Activated T-helper 1 cell treated with anti-CD3 and anti-CD28 coated beads, Interleukin-12 subunit alpha, Interleukin-12 subunit beta, Interleukin-2, Interleukin-4 antibody, amounts not matched to agents 30 ng/mL and 10 ng/mL and 1 ng/mL, durations not matched to agents 14 hours and 24 hours and 36 hours (primary cell): Measurements from ENCODE around the gene KCTD21. TPM values are rescaled to one million over a fixed set of nuclear protein-coding genes. Genes with fewer than 3 reads are reported as not detected.

ENCODE experiments used
- DNase-seq: peaks from one replicate; pipeline ENCODE4 v3.0.0; 2021; ENCODE audit warnings: low spot score
- H3K27ac Mint-ChIP-seq: one replicate; pipeline ENCODE4 v1.8.0; 2021; ENCODE audit warnings: mild to moderate bottlenecking, mixed read lengths
- H3K27me3 Mint-ChIP-seq: one replicate; pipeline ENCODE4 v1.8.0; 2022; ENCODE audit warnings: mild to moderate bottlenecking, moderate library complexity, mixed read lengths; ENCODE audit not compliant: insufficient read depth
- H3K36me3 Mint-ChIP-seq: one replicate; pipeline ENCODE4 v1.8.0; 2021; ENCODE audit warnings: low read depth, mixed read lengths
- H3K4me1 Mint-ChIP-seq: one replicate; pipeline ENCODE4 v1.8.0; 2021; ENCODE audit warnings: low read depth, mixed read lengths
- H3K4me3 Mint-ChIP-seq: one replicate; pipeline ENCODE4 v1.8.0; 2021; ENCODE audit warnings: mild to moderate bottlenecking, moderate library complexity, mixed read lengths
- H3K9me3 Mint-ChIP-seq: one replicate; pipeline ENCODE4 v1.8.0; 2021; ENCODE audit warnings: mixed read lengths
- intact Hi-C: fragments of 100-400 bp; cut with micrococcal nuclease; formaldehyde crosslinking; loops from one replicate; pipeline ENCODE4 v1.15.1; 2024
- total RNA-seq: library from RNA; stranded (reverse); gene quantifications from 2 replicates; pipeline ENCODE4 v1.2.3, GENCODE V29; 2022

The KCTD21 gene
- total RNA-seq, 1 donor from 2014 or later: 10.7 TPM

- Mint-ChIP-seq H3K36me3 (no peaks in the 10 kb centered on the region), H3K27me3 (no peaks in the 10 kb centered on the region), H3K4me1 (no peaks in the 10 kb centered on the region), H3K9me3 (no peaks in the 10 kb centered on the region), H3K27ac (no peak overlapping the region), H3K4me3 (no peak overlapping the region)
- intact Hi-C loops: no loop called here
- no peak for DNase-seq
These were observed 37.7 kb downstream of the KCTD21 start for GRCh38 chr11:78150754-78151153.

DNA sequence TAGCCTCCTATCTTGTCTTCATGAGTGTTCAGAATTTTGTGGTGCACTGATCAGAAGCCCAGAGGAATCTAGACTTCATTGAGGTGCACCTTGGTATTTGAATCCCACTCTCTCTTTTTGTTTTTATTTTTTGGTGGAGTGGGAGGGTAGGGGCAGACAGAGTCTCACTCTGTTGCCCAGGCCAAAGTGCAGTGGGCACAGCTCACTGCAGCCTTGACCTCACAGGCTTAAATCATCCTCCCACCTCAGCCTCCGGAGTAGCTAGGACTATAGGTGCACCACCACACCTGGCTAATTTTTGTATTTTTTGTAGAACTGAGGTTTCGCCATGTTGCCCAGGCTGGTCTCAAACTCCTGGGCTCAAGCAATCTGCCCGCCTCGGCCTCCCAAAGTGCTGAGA is 38.1 kb downstream of the KCTD21 start:
- intact Hi-C loops: no loop called here
- no peak for DNase-seq
- Mint-ChIP-seq H3K36me3 (no peaks in the 10 kb centered on the region), H3K27ac (no peak overlapping the region), H3K27me3 (no peaks in the 10 kb centered on the region), H3K4me3 (no peak overlapping the region), H3K9me3 (no peaks in the 10 kb centered on the region), H3K4me1 (no peaks in the 10 kb centered on the region)

- DNase-seq: no peak
- H3K4me1 Mint-ChIP-seq: no peaks in the 10 kb centered on the region
- no peaks in the 10 kb centered on the region for H3K27me3 Mint-ChIP-seq
- H3K36me3 Mint-ChIP-seq: no peaks in the 10 kb centered on the region
- no peaks in the 10 kb centered on the region for H3K9me3 Mint-ChIP-seq
- H3K27ac Mint-ChIP-seq: no peak overlapping the region
- H3K4me3 Mint-ChIP-seq: no peak overlapping the region
- intact Hi-C loops: no loop called here
These were observed 38.8 kb downstream of the KCTD21 start for GRCh38 chr11:78149646-78150045.

- no peak overlapping the region for H3K27ac Mint-ChIP-seq
- DNase-seq: no peak
- intact Hi-C loops: no loop called here
- no peaks in the 10 kb centered on the region for H3K9me3 Mint-ChIP-seq
- H3K4me3 Mint-ChIP-seq: no peak overlapping the region
- peaks cover 5% of the 10 kb centered on the region for H3K36me3 Mint-ChIP-seq
- peaks cover 5% of the 10 kb centered on the region for H3K4me1 Mint-ChIP-seq
- no peaks in the 10 kb centered on the region for H3K27me3 Mint-ChIP-seq
These were observed 40.6 kb downstream of the KCTD21 start for GRCh38 chr11:78147807-78148206.

DNA sequence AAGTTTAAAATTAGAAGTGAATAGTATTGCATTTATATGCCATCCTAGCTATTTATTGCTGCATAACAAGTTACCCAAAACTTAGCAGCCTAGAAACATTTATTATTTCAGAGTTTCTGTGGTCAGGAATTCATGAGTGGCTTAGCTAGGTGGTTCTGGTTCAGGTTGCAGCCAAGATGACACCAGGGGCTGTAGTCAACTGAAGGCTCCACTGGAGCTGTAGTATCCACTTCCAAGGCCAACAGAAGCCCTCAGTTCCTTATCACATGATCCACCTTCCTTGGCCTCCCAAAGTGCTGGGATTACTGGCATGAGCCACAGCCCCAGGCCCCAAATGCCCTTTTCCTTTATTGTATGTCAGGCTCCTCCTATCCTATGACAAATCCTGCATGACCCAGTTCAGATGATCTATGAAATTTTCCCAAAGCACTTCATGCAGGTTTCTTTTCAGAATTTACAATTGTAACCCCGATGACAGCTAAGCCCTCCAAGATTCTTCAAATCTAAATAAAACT is 42.9 kb downstream of the KCTD21 start:
- DNase-seq: no peak
- Mint-ChIP-seq H3K36me3 (peaks cover 10% of the 10 kb centered on the region), H3K4me1 (peaks cover 12% of the 10 kb centered on the region), H3K4me3 (no peak overlapping the region), H3K27me3 (no peaks in the 10 kb centered on the region), H3K27ac (no peak overlapping the region), H3K9me3 (no peaks in the 10 kb centered on the region)
- intact Hi-C loops: no loop called here

- Mint-ChIP-seq H3K36me3 (peaks cover 28% of the 10 kb centered on the region), H3K4me3 (peak overlapping the region; percentile 72), H3K4me1 (peaks cover 41% of the 10 kb centered on the region), H3K27ac (peak overlapping the region; percentile 11), H3K9me3 (no peaks in the 10 kb centered on the region), H3K27me3 (no peaks in the 10 kb centered on the region)
- intact Hi-C loops: no loop called here
- DNase-seq: no peak
These were observed 47.9 kb downstream of the KCTD21 start for GRCh38 chr11:78140392-78141077.

DNA sequence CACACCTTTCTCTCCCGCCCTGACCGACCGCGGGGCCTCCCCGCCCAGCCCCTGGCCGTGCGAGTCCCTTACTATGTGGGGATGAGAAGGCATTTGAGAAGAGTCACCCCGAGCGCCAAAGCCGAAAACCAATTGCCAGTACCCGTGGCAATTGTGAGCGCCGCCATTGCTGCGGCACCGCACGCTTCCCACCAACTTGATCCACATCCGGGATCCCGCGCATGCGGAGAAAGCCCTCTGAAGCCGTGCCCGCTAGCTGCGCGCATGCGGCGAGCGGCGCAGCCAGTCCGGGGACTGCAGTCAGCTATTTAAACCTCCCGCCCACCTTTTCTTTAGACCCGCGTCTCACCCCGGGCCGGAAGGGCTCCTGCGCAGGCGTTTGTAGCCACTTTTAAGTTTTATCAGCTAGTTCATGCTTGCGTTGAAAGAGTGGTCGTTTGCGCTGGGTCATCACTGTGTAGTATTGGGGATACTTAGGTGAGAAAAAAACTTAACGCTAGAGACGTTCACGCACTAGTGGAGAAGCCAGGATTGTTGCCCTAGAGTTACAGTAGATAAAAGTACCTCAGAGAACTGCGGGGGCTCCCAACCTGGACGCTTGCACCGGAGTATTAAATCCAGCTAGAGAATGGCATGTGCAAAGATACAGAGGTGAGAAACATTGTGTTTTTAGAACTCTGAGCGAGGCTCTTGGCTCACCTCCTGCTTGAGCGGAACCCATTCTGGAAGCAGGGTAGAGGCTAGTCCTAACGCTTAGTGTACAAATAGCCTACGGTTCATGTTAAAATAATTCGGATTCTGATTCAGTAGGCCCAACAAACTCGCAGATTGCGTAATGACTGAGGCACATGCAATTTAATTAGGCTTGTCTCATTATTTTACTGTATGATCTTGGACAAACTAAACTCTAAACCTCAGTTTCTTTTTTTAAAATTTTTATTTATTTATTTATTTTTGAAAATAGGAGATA is 48.7 kb downstream of the KCTD21 start, which contains the start of gene ALG8:
Gene ALG8 (minus strand): TSS at position 205 of the 970 bp plus-strand sequence. CDS start 38 bp downstream, at position 167.
- Mint-ChIP-seq H3K4me3 (peak within 1 kb of the TSS; percentile 95), H3K4me1 (peaks cover 43% of the 10 kb centered on the region), H3K27ac (peak within 1 kb of the TSS; percentile 90), H3K9me3 (no peaks in the 10 kb centered on the region), H3K36me3 (peaks cover 30% of the 10 kb centered on the region), H3K27me3 (no peaks in the 10 kb centered on the region)
- intact Hi-C loops: loop anchor here (1.0 to 5.0 kb wide), 13 partner anchors 45 to 502 kb away; partner anchors contain the start of genes AAMDC, CLNS1A, GAB2 and INTS4
- DNase-seq: peak; percentile 96

DNA sequence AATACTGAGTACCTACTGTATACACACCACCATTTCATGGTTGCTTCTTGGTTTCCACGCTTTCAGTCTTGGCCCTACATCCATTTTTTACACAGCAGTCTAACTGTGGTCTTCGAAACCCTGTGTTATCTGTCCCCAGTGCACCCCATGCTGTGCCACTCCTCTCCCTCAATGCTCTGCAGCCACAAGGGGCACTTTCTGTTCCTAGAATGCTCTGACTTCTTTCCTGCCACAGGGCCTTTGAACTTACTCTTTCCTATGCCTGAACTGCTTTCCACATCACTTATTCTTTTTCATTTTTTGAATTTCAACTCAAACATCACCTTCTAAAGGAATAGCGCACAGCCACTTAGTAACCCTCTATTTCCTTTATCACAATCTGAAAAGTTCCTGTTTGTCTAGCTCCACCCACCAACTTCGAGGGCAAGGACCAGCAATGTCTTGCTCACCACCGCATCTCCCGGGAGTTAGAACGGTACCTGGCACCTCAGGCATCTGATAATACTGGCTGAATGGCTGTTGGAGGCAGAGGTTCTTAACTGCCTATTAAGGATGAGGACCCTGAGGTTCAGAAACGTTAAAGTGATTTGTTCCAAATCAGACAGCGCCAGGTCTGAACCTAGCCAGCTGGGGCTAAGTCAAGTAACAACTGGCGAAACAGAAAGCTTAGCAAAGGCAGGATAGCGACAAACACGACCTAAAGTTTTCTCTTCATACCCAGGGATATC is 49.6 kb downstream of the KCTD21 start:
- intact Hi-C loops: loop anchor here (1.0 to 5.0 kb wide), 13 partner anchors 45 to 502 kb away; partner anchors contain the start of genes AAMDC, CLNS1A, GAB2 and INTS4
- no peaks in the 10 kb centered on the region for H3K27me3 Mint-ChIP-seq
- peak overlapping the region; percentile 90 for H3K27ac Mint-ChIP-seq
- H3K4me3 Mint-ChIP-seq: peak overlapping the region; percentile 95
- no peak for DNase-seq
- H3K9me3 Mint-ChIP-seq: no peaks in the 10 kb centered on the region
- peaks cover 42% of the 10 kb centered on the region for H3K4me1 Mint-ChIP-seq
- peaks cover 30% of the 10 kb centered on the region for H3K36me3 Mint-ChIP-seq

- H3K4me1 Mint-ChIP-seq: peaks cover 41% of the 10 kb centered on the region
- peaks cover 30% of the 10 kb centered on the region for H3K36me3 Mint-ChIP-seq
- no peaks in the 10 kb centered on the region for H3K27me3 Mint-ChIP-seq
- peak overlapping the region; percentile 95 for H3K4me3 Mint-ChIP-seq
- no peaks in the 10 kb centered on the region for H3K9me3 Mint-ChIP-seq
- no peak for DNase-seq
- H3K27ac Mint-ChIP-seq: peak overlapping the region; percentile 62
- intact Hi-C loops: loop anchor here (2.0 to 5.0 kb wide), 6 partner anchors 89 to 501 kb away; partner anchors contain the start of genes CLNS1A and GAB2
These were observed 50.1 kb downstream of the KCTD21 start for GRCh38 chr11:78138291-78138690.

GRCh38 chr11:78132475-78132874 is 56.0 kb downstream of the KCTD21 start:
- no peaks in the 10 kb centered on the region for H3K27me3 Mint-ChIP-seq
- peaks cover 21% of the 10 kb centered on the region for H3K4me1 Mint-ChIP-seq
- no peak overlapping the region for H3K4me3 Mint-ChIP-seq
- no peaks in the 10 kb centered on the region for H3K9me3 Mint-ChIP-seq
- intact Hi-C loops: no loop called here
- no peak overlapping the region for H3K27ac Mint-ChIP-seq
- H3K36me3 Mint-ChIP-seq: peaks cover 18% of the 10 kb centered on the region
- no peak for DNase-seq

- Mint-ChIP-seq H3K36me3 (peaks cover 13% of the 10 kb centered on the region), H3K27me3 (no peaks in the 10 kb centered on the region), H3K4me1 (peaks cover 15% of the 10 kb centered on the region), H3K4me3 (no peak overlapping the region), H3K9me3 (no peaks in the 10 kb centered on the region), H3K27ac (no peak overlapping the region)
- intact Hi-C loops: no loop called here
- no peak for DNase-seq
These were observed 56.5 kb downstream of the KCTD21 start for GRCh38 chr11:78131956-78132355.

DNA sequence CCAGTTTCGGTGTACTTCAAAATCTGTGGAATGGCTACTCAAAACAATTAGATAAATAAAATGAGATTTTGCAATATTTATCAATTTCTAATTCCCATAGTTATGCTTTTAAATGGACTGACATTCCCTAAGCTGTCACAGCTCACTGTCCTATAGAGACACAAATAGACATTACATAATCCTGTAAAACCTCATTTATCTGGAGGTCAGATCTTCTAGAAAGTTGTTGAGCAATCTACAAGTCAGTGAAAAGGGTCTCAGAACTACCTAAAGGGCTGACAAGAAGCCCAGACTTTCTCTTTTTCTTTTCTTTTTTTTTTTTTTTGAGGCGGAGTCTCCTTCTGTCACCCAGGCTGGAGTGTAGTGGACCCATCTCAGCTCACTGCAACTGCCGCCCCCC is 61.0 kb downstream of the KCTD21 start:
- no peak for DNase-seq
- H3K27me3 Mint-ChIP-seq: no peaks in the 10 kb centered on the region
- peaks cover 11% of the 10 kb centered on the region for H3K36me3 Mint-ChIP-seq
- H3K27ac Mint-ChIP-seq: no peak overlapping the region
- H3K9me3 Mint-ChIP-seq: no peaks in the 10 kb centered on the region
- H3K4me3 Mint-ChIP-seq: no peak overlapping the region
- peaks cover 9% of the 10 kb centered on the region for H3K4me1 Mint-ChIP-seq
- intact Hi-C loops: no loop called here
